Mucosa of descending colon (tissue), 3 donors: ENCODE measurements around the gene UBE2E1. TPM values are rescaled to one million over a fixed set of nuclear protein-coding genes. Genes with fewer than 3 reads are reported as not detected.
A peak's percentile ranks its signal among the peaks of the same experiment; 100 is the strongest.

Source experiments
- ATAC-seq: fragments of 200-7000 bp; cut with Tn5 transposase; one replicate; pipeline ENCODE4 v1.9.1; 2020; ENCODE audit warnings: mild to moderate bottlenecking, moderate library complexity
- DNase-seq, 3 donors: peaks; one replicate each; pipeline ENCODE4 v3.0.0-alpha.2; 2020
- H3K36me3 ChIP-seq: fragments of 200-600 bp; one replicate; pipeline ENCODE4 v1.8.0; 2021; ENCODE audit warnings: low read depth, mild to moderate bottlenecking
- H3K4me1 ChIP-seq: fragments of 200-600 bp; one replicate; pipeline ENCODE4 v1.8.0; 2021; ENCODE audit warnings: low read depth, mild to moderate bottlenecking
- H3K4me3 ChIP-seq: fragments of 200-600 bp; one replicate; pipeline ENCODE4 v1.8.0; 2021; ENCODE audit warnings: mild to moderate bottlenecking
- H3K9me3 ChIP-seq: fragments of 200-600 bp; one replicate; pipeline ENCODE4 v1.8.0; 2021; ENCODE audit warnings: mild to moderate bottlenecking
- intact Hi-C, 2 donors: fragments of 100-400 bp; cut with DNase I in 1 of 2; cut with micrococcal nuclease in 1 of 2; formaldehyde crosslinking; loops; one replicate each; pipeline versions ENCODE4 v1.11.0 to v1.11.1; 2022; cut with DNase I, micrococcal nuclease
- total RNA-seq, 3 donors: library from RNA; stranded (reverse); fragmentation: NEBNext Ultra II Directional in 2 of 3; extraction: Animal tissue kit (Norgen Biotek cat#: 25700) in 2 of 3; gene quantifications; one replicate each; pipeline versions ENCODE4 v1.2.1 to v1.2.4, GENCODE V29; 2021 to 2023
- TF ChIP-seq, protein P1 (sequence below): fragments of 200-600 bp; IDR thresholded peaks from one replicate; pipeline ENCODE4 v1.8.0; 2022; ENCODE audit warnings: antibody characterized with exemption, mild to moderate bottlenecking
- donor health status: DM: no; HTN: no; CAD: no; lungs with moderate emphysema.
- donor health status: DM: no; HTN: no; CAD: no.
- donor health status: DM: no; HTN: yes; CAD: no.

The UBE2E1 gene
- total RNA-seq, 3 donors from 2014 or later: 84.7 to 111 (median 86.8) TPM

DNA sequence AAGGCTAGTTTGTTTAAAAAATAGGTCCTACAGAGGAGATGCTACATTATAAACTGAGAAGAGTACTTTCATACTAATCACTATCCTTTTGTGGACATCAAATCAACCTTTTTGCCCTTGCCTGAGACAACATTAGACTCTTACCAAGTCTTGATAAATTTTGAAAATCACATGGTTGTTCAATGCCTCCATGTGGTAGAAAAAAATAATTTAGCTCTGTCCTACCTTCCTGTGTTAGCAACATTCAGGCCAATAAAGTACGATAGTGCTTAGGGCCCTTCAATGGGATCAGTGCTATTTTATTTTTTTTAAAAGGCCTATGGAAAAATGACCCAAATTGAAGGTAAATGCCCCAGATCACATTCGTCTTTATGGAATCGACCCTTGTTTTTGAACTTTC, 5.0 kb upstream of the UBE2E1 start:
- no peak for ATAC-seq
- Histone ChIP-seq H3K36me3 (no peaks in the 10 kb centered on the region), H3K4me3 (no peak overlapping the region), H3K9me3 (no peaks in the 10 kb centered on the region), H3K4me1 (peaks cover 10% of the 10 kb centered on the region)
- DNase-seq: no peak
- TF ChIP-seq, protein P1, sequence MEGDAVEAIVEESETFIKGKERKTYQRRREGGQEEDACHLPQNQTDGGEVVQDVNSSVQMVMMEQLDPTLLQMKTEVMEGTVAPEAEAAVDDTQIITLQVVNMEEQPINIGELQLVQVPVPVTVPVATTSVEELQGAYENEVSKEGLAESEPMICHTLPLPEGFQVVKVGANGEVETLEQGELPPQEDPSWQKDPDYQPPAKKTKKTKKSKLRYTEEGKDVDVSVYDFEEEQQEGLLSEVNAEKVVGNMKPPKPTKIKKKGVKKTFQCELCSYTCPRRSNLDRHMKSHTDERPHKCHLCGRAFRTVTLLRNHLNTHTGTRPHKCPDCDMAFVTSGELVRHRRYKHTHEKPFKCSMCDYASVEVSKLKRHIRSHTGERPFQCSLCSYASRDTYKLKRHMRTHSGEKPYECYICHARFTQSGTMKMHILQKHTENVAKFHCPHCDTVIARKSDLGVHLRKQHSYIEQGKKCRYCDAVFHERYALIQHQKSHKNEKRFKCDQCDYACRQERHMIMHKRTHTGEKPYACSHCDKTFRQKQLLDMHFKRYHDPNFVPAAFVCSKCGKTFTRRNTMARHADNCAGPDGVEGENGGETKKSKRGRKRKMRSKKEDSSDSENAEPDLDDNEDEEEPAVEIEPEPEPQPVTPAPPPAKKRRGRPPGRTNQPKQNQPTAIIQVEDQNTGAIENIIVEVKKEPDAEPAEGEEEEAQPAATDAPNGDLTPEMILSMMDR: no peak
- intact Hi-C loops: no loop called here

DNA sequence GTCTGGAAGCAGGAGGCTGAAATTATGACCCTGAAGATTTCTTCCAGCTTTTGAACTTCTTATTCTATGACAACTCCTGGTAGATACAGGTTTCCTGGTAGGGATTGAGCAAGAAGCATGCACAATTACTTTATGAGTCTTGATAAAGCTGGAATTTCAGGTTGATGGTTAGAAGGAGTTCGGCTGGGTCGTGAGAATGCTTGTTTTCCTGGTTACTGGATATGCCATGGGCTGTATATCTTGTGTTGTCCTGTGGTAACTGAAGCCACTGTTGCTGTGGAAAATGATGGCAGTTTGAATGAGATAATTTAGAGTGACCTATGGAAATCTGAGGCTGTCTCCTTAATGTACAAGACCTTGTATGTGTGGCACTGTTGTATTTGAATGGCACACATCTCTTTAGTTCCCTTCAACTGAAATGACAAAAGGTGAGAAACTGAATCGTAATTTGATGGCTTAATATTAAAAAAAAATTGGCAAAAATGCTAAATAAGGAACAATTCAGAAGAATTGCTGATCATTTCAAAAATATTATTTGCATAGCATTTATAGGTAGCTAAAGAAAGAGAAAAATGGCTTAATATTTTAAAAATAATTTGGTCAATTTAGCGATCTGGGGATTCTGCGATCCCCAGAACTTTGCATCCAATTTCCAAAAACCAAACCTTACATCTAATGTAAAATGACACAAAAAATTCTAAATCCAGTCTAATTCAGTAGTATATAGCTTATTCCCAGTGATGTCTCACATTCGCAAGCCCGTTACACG, 1.1 kb upstream of the UBE2E1 start:
- intact Hi-C loops: no loop called here
- Histone ChIP-seq H3K36me3 (no peaks in the 10 kb centered on the region), H3K4me3 (no peak overlapping the region), H3K9me3 (no peaks in the 10 kb centered on the region), H3K4me1 (peaks cover 23% of the 10 kb centered on the region)
- ATAC-seq: peak; percentile 84
- peak in 1 of 3 donors; percentile 58 for DNase-seq
- TF ChIP-seq, protein P1: no peak

DNA sequence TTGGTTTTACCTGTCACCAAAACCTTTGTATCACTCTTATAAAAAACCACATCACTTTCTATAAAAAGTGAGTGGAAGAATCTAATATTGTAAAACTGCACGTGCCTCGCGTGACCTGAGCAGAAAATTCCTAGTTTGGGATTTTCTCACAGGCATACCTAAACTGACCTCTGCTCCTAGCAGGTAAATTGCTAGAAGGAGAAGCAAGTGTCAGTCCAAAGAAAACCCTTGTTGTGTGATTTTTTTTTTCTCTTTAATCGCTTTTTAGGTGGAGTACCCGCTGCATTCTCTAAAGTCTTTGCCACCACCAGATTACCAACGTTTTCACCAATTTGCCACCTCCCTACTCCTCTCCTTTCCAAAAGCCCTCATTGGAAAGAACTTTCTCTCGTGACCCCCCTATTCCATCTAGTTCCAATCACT, 534 bp upstream of the UBE2E1 start:
- peaks cover 28% of the 10 kb centered on the region for H3K4me1 ChIP-seq
- ATAC-seq (no peak), DNase-seq (no peak)
- intact Hi-C loops: no loop called here
- H3K36me3 ChIP-seq: no peaks in the 10 kb centered on the region
- no peaks in the 10 kb centered on the region for H3K9me3 ChIP-seq
- H3K4me3 ChIP-seq: no peak overlapping the region
- TF ChIP-seq, protein P1: no peak

DNA sequence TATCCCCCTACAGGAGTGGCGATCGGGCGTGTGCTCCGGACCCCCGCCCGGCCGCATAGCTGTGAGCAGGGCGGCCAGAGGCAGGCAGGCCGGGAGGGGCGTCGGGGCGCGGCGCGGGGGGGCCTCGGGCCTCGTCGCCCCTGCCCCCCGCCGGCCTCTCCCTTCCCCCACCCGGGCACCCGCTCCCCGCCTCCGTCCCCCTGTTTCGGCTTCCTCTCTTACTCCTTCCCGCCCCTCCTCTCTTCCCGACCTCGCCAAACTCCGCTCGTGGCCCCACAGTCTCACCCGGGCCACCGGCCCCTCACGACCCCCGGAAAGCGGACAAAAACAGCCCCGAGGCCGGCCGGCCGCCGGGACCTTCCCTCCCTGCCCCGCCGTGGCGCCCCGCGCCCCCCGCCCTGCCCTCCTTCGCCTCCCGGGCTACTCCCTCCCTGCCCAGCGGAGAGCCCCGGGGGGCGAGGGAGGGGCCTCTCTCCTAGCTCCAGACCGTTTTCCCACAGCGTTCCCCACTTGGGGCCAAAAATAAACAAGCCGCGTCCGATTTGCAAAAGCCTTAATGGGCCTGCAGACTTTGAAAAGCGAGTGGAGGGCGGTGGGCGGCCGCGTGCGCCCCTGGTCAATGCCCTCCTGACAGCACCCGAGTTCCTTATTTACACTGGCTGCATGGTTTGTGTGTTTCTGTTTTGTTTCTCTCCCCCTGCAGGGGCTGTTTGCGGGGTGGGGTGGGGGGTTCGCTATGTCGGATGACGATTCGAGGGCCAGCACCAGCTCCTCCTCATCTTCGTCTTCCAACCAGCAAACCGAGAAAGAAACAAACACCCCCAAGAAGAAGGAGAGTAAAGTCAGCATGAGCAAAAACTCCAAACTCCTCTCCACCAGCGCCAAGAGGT, 1.0 kb downstream of the UBE2E1 start:
- Histone ChIP-seq H3K36me3 (no peaks in the 10 kb centered on the region), H3K9me3 (no peaks in the 10 kb centered on the region), H3K4me3 (peak overlapping the region; percentile 88), H3K4me1 (peaks cover 35% of the 10 kb centered on the region)
- ATAC-seq (peak; percentile 5), DNase-seq (peak; percentile 43 to 67 (median 61))
- intact Hi-C loops: no loop called here
- TF ChIP-seq, protein P1: no peak

- no peak overlapping the region for H3K4me3 ChIP-seq
- intact Hi-C loops: no loop called here
- TF ChIP-seq, protein P1: no peak
- H3K36me3 ChIP-seq: no peaks in the 10 kb centered on the region
- DNase-seq (no peak), ATAC-seq (no peak)
- no peaks in the 10 kb centered on the region for H3K9me3 ChIP-seq
- H3K4me1 ChIP-seq: peaks cover 35% of the 10 kb centered on the region
Observed at GRCh38 chr3:23807424-23808015, 1.8 kb downstream of the UBE2E1 start.
